Skin epidermis (tissue), 12 donors: ENCODE results near the gene AP3D1.
"Not testable (repeated sequence)": the region's sequence is repeated elsewhere in the genome, so short reads cannot be mapped to it uniquely, and the experiment has no call there.

ENCODE experiments used
- H3K27ac ChIP-seq, 21 experiments: fragments of 200-600 bp; sonication (generic) in 11 of 21; one replicate each; pipeline ENCODE4 v1.5.0; 2020; ENCODE audit warnings: mild to moderate bottlenecking in 3 of 21, inconsistent platforms in 2 of 21, moderate library complexity in 2 of 21
- H3K4me3 ChIP-seq, 7 experiments: fragments of 200-600 bp; sonication (generic) in 2 of 7; one replicate each; pipeline ENCODE4 v1.5.0; 2020; ENCODE audit warnings: inconsistent platforms in 2 of 7, mild to moderate bottlenecking in 2 of 7, moderate library complexity in 1 of 7

The AP3D1 gene

GRCh38 chr19:2132191-2132590 is 19.2 kb downstream of the AP3D1 start:
- H3K27ac ChIP-seq = no peak overlapping the region
- H3K4me3 ChIP-seq = no peak overlapping the region

GRCh38 chr19:2131012-2131975 is 20.1 kb downstream of the AP3D1 start:
- not testable (repeated sequence) for H3K27ac ChIP-seq, H3K4me3 ChIP-seq

GRCh38 chr19:2129892-2130770 is 21.2 kb downstream of the AP3D1 start:
- Histone ChIP-seq H3K4me3 (no peak overlapping the region), H3K27ac (no peak overlapping the region)

GRCh38 chr19:2129486-2129885 is 21.9 kb downstream of the AP3D1 start:
- Histone ChIP-seq H3K27ac (no peak overlapping the region), H3K4me3 (no peak overlapping the region)

GRCh38 chr19:2129022-2129421 is 22.3 kb downstream of the AP3D1 start:
- Histone ChIP-seq H3K4me3 (no peak overlapping the region), H3K27ac (no peak overlapping the region)

GRCh38 chr19:2128252-2128651 is 23.1 kb downstream of the AP3D1 start:
- H3K4me3 ChIP-seq, H3K27ac ChIP-seq: not testable (repeated sequence)

GRCh38 chr19:2127758-2128157 is 23.6 kb downstream of the AP3D1 start:
- Histone ChIP-seq H3K4me3 (no peak overlapping the region), H3K27ac (no peak overlapping the region)

- H3K4me3 ChIP-seq = no peak overlapping the region
- H3K27ac ChIP-seq = no peak overlapping the region
Measured at GRCh38 chr19:2126879-2127518, 24.4 kb downstream of the AP3D1 start.

GRCh38 chr19:2123682-2124387 is 27.5 kb downstream of the AP3D1 start:
- H3K27ac ChIP-seq = no peak overlapping the region
- H3K4me3 ChIP-seq = no peak overlapping the region

GRCh38 chr19:2122982-2123381 is 28.4 kb downstream of the AP3D1 start:
- Histone ChIP-seq H3K27ac (no peak overlapping the region), H3K4me3 (no peak overlapping the region)

- Histone ChIP-seq H3K27ac (no peak overlapping the region), H3K4me3 (no peak overlapping the region)
Measured at GRCh38 chr19:2122251-2122650, 29.1 kb downstream of the AP3D1 start.

GRCh38 chr19:2121416-2122051 is 29.8 kb downstream of the AP3D1 start:
- no peak overlapping the region for H3K27ac ChIP-seq
- no peak overlapping the region for H3K4me3 ChIP-seq

GRCh38 chr19:2120821-2121220 is 30.5 kb downstream of the AP3D1 start:
- Histone ChIP-seq H3K27ac (no peak overlapping the region), H3K4me3 (no peak overlapping the region)

GRCh38 chr19:2119921-2120785 is 31.2 kb downstream of the AP3D1 start:
- H3K27ac ChIP-seq = no peak overlapping the region
- no peak overlapping the region for H3K4me3 ChIP-seq

- no peak overlapping the region for H3K27ac ChIP-seq
Measured at GRCh38 chr19:2118438-2118837, 32.9 kb downstream of the AP3D1 start.

GRCh38 chr19:2117215-2117960 is 34.0 kb downstream of the AP3D1 start:
- no peak overlapping the region for H3K4me3 ChIP-seq
- H3K27ac ChIP-seq = no peak overlapping the region

More at GRCh38 chr19:2118438-2118837, 32.9 kb downstream of the AP3D1 start:
- H3K4me3 ChIP-seq = no peak overlapping the region

- H3K4me3 ChIP-seq = no peak overlapping the region
- H3K27ac ChIP-seq = no peak overlapping the region
Measured at GRCh38 chr19:2116507-2116906, 34.9 kb downstream of the AP3D1 start.
